HCT116 (cell line): Measurements from ENCODE around the gene LHX1. TPM values are rescaled to one million over a fixed set of nuclear protein-coding genes. Genes with fewer than 3 reads are reported as not detected.

Experiments used
- ATAC-seq: fragments of 200-7000 bp; cut with Tn5 transposase; 2 replicates; pipeline ENCODE4 v1.9.1; 2020; ENCODE audit warnings: mild to moderate bottlenecking, moderate library complexity
- BruUV-seq: library from RNA; stranded (reverse); fragments of 400-500 nt; replicated peaks from 2 replicates; lab custom pipeline; 2021; lab: Mats Ljungman, UMichigan
- CTCF ChIA-PET: fragments of 300-600 bp; sonication (Branson Sonifier 250); formaldehyde crosslinking; loops from one replicate; lab custom pipeline; 2021; ENCODE audit warnings: antibody characterized with exemption; lab: Charles Lee
- POLR2A ChIA-PET: fragments of 300-600, 350-600 bp; sonication (Branson Sonifier 250); formaldehyde crosslinking; loops from one replicate; lab custom pipeline; 2021; ENCODE audit warnings: antibody characterized with exemption; lab: Charles Lee
- RAD21 ChIA-PET, 2 experiments: fragments of 300-600 bp; sonication (Branson Sonifier 250); formaldehyde crosslinking; loops; one replicate each; lab custom pipeline; 2023; ENCODE audit warnings: low total read pairs in 2 of 2; ENCODE audit not compliant: uncharacterized antibody in 2 of 2, unreplicated experiment in 2 of 2, low non-redundant PET in 1 of 2; lab: Charles Lee
- DNase-seq: peaks from one replicate; pipeline ENCODE4 v3.0.0-alpha.2; 2010; ENCODE audit warnings: low read depth, low spot score
- H2AFZ ChIP-seq: fragments of 200-600 bp; shearing (Covaris generic), sonication (generic); 2 replicates; pipeline ENCODE4 v1.6.1; 2017; ENCODE audit warnings: low read depth, mixed run types, mixed read lengths, antibody characterized with exemption, low read length; ENCODE audit not compliant: poor library complexity, severe bottlenecking
- H3K27ac ChIP-seq: 2 replicates; pipeline ENCODE4 v1.5.1; 2012; ENCODE audit warnings: low read depth, low read length
- H3K27me3 ChIP-seq: fragments of 200-600 bp; sonication (generic); 2 replicates; pipeline ENCODE4 v1.6.1; 2016; ENCODE audit warnings: mixed run types, low read length, mixed read lengths; ENCODE audit not compliant: insufficient read depth
- H3K36me3 ChIP-seq, 2 experiments: fragments of 200-500 bp in 1 of 2; fragments of 200-600 bp in 1 of 2; sonication (Bioruptor generic) in 1 of 2; sonication (generic) in 1 of 2; 2 replicates each; pipeline versions ENCODE4 v1.5.1 to v1.6.1; 2014 to 2016; ENCODE audit warnings: low read length in 2 of 2, inconsistent platforms in 1 of 2, mixed read lengths in 1 of 2, mixed run types in 1 of 2; ENCODE audit not compliant: insufficient read depth in 2 of 2, control insufficient read depth in 1 of 2
- H3K4me1 ChIP-seq, 2 experiments: fragments of 200-600 bp in 1 of 2; sonication (generic) in 1 of 2; 2 replicates each; pipeline versions ENCODE4 v1.5.1 to v1.6.1; 2012 to 2017; ENCODE audit warnings: low read length in 2 of 2, inconsistent platforms in 1 of 2, mild to moderate bottlenecking in 1 of 2, mixed read lengths in 1 of 2, mixed run types in 1 of 2, moderate library complexity in 1 of 2; ENCODE audit not compliant: insufficient read depth in 2 of 2, control insufficient read depth in 1 of 2
- H3K4me2 ChIP-seq: fragments of 200-600 bp; sonication (generic); 2 replicates; pipeline ENCODE4 v1.6.1; 2017; ENCODE audit warnings: mixed run types, low read length, mixed read lengths
- H3K4me3 ChIP-seq, 2 experiments: fragments of 200-600 bp in 1 of 2; sonication (generic) in 1 of 2; replicated peaks in 1 of 2; 2 replicates each; pipeline ENCODE4 v1.5.1; 2011 to 2016; ENCODE audit warnings: low read length in 2 of 2, control low read depth in 1 of 2, low read depth in 1 of 2, mild to moderate bottlenecking in 1 of 2, mixed read lengths in 1 of 2, mixed run types in 1 of 2
- H3K79me2 ChIP-seq: fragments of 200-600 bp; sonication (generic); 2 replicates; pipeline ENCODE4 v1.6.1; 2017; ENCODE audit warnings: mild to moderate bottlenecking, mixed run types, low read length, moderate library complexity, mixed read lengths; ENCODE audit not compliant: insufficient read depth
- H3K9ac ChIP-seq: fragments of 200-600 bp; sonication (generic); 2 replicates; pipeline ENCODE4 v1.6.1; 2016; ENCODE audit warnings: low read length, mixed read lengths
- H3K9me2 ChIP-seq: fragments of 200-600 bp; sonication (generic), shearing (Covaris generic); 2 replicates; pipeline ENCODE4 v1.6.1; 2017; ENCODE audit warnings: mixed run types, mild to moderate bottlenecking, moderate library complexity; ENCODE audit not compliant: insufficient read depth
- H3K9me3 ChIP-seq, 2 experiments: fragments of 200-500 bp in 1 of 2; fragments of 200-600 bp in 1 of 2; sonication (Bioruptor generic) in 1 of 2; sonication (generic) in 1 of 2; 2 replicates each; pipeline ENCODE4 v1.6.1; 2014 to 2017; ENCODE audit warnings: low read length in 2 of 2, mixed read lengths in 2 of 2, inconsistent platforms in 1 of 2, low read depth in 1 of 2, mild to moderate bottlenecking in 1 of 2, mixed run types in 1 of 2, moderate library complexity in 1 of 2; ENCODE audit not compliant: control insufficient read depth in 1 of 2, insufficient read depth in 1 of 2
- H4K20me1 ChIP-seq: fragments of 200-600 bp; sonication (generic), shearing (Covaris generic); 2 replicates; pipeline ENCODE4 v1.6.1; 2017; ENCODE audit warnings: mixed run types, mild to moderate bottlenecking, moderate library complexity; ENCODE audit not compliant: insufficient read depth
- CBX3 ChIP-seq: IDR thresholded peaks from 2 replicates; pipeline ENCODE4 v1.6.1; 2012; ENCODE audit warnings: low read depth
- FOSL1 ChIP-seq: IDR thresholded peaks from 2 replicates; pipeline ENCODE4 v1.6.1; 2012; ENCODE audit warnings: low read depth
- POLR2A ChIP-seq: IDR thresholded peaks from 2 replicates; pipeline ENCODE4 v1.7.0; 2011; ENCODE audit warnings: borderline replicate concordance; ENCODE audit not compliant: insufficient read depth, insufficient read length; ENCODE audit errors: extremely low read depth
- POLR2AphosphoS5 ChIP-seq: IDR thresholded peaks from 2 replicates; pipeline ENCODE4 v1.6.1; 2011; ENCODE audit warnings: mild to moderate bottlenecking, low read depth, low read length, moderate library complexity
- RAD21 ChIP-seq: IDR thresholded peaks from 2 replicates; pipeline ENCODE4 v1.6.1; 2012; ENCODE audit warnings: low read depth, mild to moderate bottlenecking
- SIN3A ChIP-seq: IDR thresholded peaks from 2 replicates; pipeline ENCODE4 v1.6.1; 2012; ENCODE audit warnings: low read depth
- SP1 ChIP-seq: IDR thresholded peaks from 2 replicates; pipeline ENCODE4 v1.6.1; 2012; ENCODE audit warnings: low read depth
- SRF ChIP-seq: IDR thresholded peaks from 2 replicates; pipeline ENCODE4 v1.6.1; 2012; ENCODE audit warnings: low read depth
- TCF7L2 ChIP-seq: IDR thresholded peaks from 2 replicates; pipeline ENCODE4 v1.7.0; 2011; ENCODE audit warnings: borderline replicate concordance, inconsistent platforms; ENCODE audit not compliant: insufficient read depth, insufficient read length; ENCODE audit errors: extremely low read depth
- YY1 ChIP-seq: IDR thresholded peaks from 2 replicates; pipeline ENCODE4 v1.6.1; 2011; ENCODE audit warnings: low read length, low read depth, moderate library complexity, mild to moderate bottlenecking; ENCODE audit not compliant: insufficient replicate concordance; ENCODE audit errors: extremely low read depth
- ZFX ChIP-seq: fragments of 450-650 bp; IDR thresholded peaks from 2 replicates; pipeline ENCODE4 v1.6.1; 2017
- ZNF274 ChIP-seq: fragments of 200-500 bp; sonication (Bioruptor generic); IDR thresholded peaks from 2 replicates; pipeline ENCODE4 v1.6.1; 2014; ENCODE audit warnings: mild to moderate bottlenecking, low read depth, low read length, inconsistent platforms
- intact Hi-C: fragments of 100-400 bp; cut with micrococcal nuclease; formaldehyde crosslinking; loops from 2 replicates; pipeline ENCODE4 v1.10.0; 2022
- total RNA-seq: library from RNA; stranded (reverse); gene quantifications from one replicate; pipeline ENCODE4 v1.2.1, GENCODE V29; 2021; ENCODE audit not compliant: unreplicated experiment
- TF ChIP-seq, protein P1 (sequence below): IDR thresholded peaks from 2 replicates; pipeline ENCODE4 v1.6.1; 2012
- TF ChIP-seq, protein P2 (sequence below), 3 experiments: fragments of 200-600 bp in 1 of 3; sonication (generic) in 1 of 3; IDR thresholded peaks in 2 of 3; conservative IDR thresholded peaks in 1 of 3; 2 replicates each; pipeline ENCODE4 v1.5.1; 2012 to 2017; ENCODE audit warnings: low read depth in 2 of 3, low read length in 2 of 3, antibody characterized with exemption in 1 of 3, borderline replicate concordance in 1 of 3, control low read depth in 1 of 3, mild to moderate bottlenecking in 1 of 3, mixed read lengths in 1 of 3, mixed run types in 1 of 3, moderate library complexity in 1 of 3; ENCODE audit not compliant: insufficient read depth in 1 of 3
- TF ChIP-seq, protein P3 (sequence below): IDR thresholded peaks from 2 replicates; pipeline ENCODE4 v1.6.1; 2012; ENCODE audit warnings: low read depth

Gene LHX1
- total RNA-seq, 1 experiment from 2014 or later: 0.44 TPM

DNA sequence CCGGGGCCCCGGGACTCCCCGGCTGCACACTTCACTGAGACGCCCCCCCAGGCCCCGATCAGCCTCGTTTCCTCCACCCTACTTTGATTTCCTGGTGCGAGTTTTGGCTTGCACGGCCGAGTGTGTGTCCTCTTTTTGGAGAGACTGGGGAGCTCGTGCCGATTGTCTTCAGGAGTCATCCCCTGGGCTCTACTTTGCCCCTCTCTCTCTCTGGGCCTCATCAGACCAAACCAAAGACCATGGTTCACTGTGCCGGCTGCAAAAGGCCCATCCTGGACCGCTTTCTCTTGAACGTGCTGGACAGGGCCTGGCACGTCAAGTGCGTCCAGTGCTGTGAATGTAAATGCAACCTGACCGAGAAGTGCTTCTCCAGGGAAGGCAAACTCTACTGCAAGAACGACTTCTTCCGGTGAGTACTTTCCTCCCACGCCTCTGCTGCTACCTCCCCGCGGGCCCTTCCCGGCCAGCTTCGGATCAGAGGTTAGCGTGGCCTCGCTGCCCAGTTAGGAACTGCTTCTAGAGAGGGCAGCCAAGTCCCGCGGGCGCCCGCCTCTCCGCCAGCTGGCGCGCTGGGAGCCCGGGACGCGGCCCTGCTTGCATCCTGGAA, 787 bp downstream of the LHX1 start:
- no peaks in the 10 kb centered on the region for H3K36me3 ChIP-seq
- ChIA-PET CTCF (no interaction called here), POLR2A (no interaction called here)
- TF ChIP-seq SRF: no peak
- no peak for TF ChIP-seq POLR2AphosphoS5
- TF ChIP-seq SIN3A: no peak
- no peak for TF ChIP-seq ZNF274
- TF ChIP-seq ZFX: no peak
- no peak for TF ChIP-seq POLR2A
- TF ChIP-seq CBX3: no peak
- TF ChIP-seq SP1: no peak
- TF ChIP-seq, protein P1, sequence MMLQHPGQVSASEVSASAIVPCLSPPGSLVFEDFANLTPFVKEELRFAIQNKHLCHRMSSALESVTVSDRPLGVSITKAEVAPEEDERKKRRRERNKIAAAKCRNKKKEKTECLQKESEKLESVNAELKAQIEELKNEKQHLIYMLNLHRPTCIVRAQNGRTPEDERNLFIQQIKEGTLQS: no peak
- TF ChIP-seq, protein P2, sequence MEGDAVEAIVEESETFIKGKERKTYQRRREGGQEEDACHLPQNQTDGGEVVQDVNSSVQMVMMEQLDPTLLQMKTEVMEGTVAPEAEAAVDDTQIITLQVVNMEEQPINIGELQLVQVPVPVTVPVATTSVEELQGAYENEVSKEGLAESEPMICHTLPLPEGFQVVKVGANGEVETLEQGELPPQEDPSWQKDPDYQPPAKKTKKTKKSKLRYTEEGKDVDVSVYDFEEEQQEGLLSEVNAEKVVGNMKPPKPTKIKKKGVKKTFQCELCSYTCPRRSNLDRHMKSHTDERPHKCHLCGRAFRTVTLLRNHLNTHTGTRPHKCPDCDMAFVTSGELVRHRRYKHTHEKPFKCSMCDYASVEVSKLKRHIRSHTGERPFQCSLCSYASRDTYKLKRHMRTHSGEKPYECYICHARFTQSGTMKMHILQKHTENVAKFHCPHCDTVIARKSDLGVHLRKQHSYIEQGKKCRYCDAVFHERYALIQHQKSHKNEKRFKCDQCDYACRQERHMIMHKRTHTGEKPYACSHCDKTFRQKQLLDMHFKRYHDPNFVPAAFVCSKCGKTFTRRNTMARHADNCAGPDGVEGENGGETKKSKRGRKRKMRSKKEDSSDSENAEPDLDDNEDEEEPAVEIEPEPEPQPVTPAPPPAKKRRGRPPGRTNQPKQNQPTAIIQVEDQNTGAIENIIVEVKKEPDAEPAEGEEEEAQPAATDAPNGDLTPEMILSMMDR (IDR thresholded peaks at IDR 0.05 in 2 of 3, conservative IDR thresholded peaks at IDR 0.05 in 1 of 3; ENCODE audit: borderline replicate concordance in 1 of 3, insufficient read depth in 1 of 3, low read depth in 2 of 3, low read length in 2 of 3): no peak
- no peak for TF ChIP-seq FOSL1
- TF ChIP-seq YY1: no peak
- TF ChIP-seq, protein P3, sequence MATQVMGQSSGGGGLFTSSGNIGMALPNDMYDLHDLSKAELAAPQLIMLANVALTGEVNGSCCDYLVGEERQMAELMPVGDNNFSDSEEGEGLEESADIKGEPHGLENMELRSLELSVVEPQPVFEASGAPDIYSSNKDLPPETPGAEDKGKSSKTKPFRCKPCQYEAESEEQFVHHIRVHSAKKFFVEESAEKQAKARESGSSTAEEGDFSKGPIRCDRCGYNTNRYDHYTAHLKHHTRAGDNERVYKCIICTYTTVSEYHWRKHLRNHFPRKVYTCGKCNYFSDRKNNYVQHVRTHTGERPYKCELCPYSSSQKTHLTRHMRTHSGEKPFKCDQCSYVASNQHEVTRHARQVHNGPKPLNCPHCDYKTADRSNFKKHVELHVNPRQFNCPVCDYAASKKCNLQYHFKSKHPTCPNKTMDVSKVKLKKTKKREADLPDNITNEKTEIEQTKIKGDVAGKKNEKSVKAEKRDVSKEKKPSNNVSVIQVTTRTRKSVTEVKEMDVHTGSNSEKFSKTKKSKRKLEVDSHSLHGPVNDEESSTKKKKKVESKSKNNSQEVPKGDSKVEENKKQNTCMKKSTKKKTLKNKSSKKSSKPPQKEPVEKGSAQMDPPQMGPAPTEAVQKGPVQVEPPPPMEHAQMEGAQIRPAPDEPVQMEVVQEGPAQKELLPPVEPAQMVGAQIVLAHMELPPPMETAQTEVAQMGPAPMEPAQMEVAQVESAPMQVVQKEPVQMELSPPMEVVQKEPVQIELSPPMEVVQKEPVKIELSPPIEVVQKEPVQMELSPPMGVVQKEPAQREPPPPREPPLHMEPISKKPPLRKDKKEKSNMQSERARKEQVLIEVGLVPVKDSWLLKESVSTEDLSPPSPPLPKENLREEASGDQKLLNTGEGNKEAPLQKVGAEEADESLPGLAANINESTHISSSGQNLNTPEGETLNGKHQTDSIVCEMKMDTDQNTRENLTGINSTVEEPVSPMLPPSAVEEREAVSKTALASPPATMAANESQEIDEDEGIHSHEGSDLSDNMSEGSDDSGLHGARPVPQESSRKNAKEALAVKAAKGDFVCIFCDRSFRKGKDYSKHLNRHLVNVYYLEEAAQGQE: no peak
- no peak for TF ChIP-seq TCF7L2
- TF ChIP-seq RAD21: no peak
- TF ChIP-seq, all 23 proteins: peak for 0
- BruUV-seq: no TSS peak
- Histone ChIP-seq H3K27me3 (no peaks in the 10 kb centered on the region), H3K9ac (no peak overlapping the region), H2AFZ (no peak overlapping the region), H4K20me1 (no peaks in the 10 kb centered on the region), H3K79me2 (no peaks in the 10 kb centered on the region), H3K9me3 (no peaks in the 10 kb centered on the region), H3K4me2 (no peak overlapping the region), H3K9me2 (no peaks in the 10 kb centered on the region), H3K27ac (no peak overlapping the region), H3K4me1 (peaks cover 2 to 13% of the 10 kb centered on the region in 2 experiments; a peak in 2 of 4 replicates), H3K4me3 (no peak overlapping the region)
- DNase-seq (no peak), ATAC-seq (no peak)
- RAD21 ChIA-PET: no interaction called here
- intact Hi-C loops: no loop called here
